Stimulated activated CD8-positive, alpha-beta memory T cell treated with anti-CD3 and anti-CD28 coated beads, Interleukin-12 subunit alpha, Interleukin-12 subunit beta, amount 100 ng/mL, for 24 hours (primary cell): Measurements from ENCODE around the gene DNAJB12.

Experiments
- DNase-seq: peaks from one replicate; pipeline ENCODE4 v3.0.0-alpha.2; 2020; ENCODE audit errors: extremely low read depth

Gene DNAJB12

GRCh38 chr10:72295330-72295910 lies 59.3 kb downstream of the DNAJB12 start:
- DNase-seq, result no peak

DNA sequence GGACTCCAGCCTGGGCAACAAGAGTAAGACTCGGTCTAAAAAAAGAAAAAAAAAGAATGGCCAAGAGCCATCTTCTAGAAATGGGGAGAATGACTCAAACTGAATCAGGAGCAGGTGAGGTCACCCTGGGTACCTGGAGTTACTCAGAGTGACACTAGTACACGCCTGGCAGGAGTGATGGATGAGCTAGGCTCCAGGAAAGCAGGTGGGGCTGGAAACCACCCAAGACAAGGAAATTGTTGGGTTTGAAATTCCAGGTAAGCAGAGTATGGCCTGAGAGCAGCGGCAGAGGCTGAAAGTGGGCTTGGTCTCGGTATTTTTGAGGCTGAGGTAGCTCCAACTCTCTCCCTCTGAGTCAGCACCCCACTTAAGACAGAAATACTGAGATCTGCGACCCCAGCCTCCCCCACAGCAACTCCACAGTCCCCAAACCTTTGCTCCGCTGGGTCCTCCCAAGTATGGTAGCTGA lies 62.5 kb downstream of the DNAJB12 start:
- DNase-seq, result no peak

GRCh38 chr10:72291019-72291532 lies 63.6 kb downstream of the DNAJB12 start:
- no peak for DNase-seq

DNA sequence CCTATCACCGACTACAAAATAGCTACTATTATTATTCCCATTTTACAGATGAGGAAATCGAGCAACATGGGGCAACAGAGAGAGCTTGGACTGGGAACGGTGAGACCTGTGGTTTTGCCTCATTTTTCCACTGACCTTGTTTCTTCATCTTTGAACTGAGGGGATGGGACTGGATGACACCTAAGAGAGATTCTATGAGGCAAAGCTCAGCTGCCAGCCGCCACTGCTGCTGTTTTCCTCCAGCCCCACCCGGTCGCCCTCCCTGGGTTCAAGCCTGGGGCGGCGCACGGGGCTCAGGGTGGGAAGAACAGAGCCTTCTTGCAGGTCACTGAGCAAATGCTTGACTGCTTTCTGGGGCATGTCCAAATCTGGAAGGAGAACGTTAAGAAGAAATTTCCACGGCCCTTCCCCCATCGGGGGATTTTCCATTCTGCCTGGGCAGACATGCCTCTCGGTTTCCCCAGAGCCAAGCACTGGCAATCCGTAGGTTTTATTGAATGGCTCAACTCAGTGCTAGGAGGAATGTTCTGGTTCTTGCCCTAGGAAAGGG lies 68.7 kb downstream of the DNAJB12 start:
- no peak for DNase-seq

- no peak for DNase-seq
Observed at GRCh38 chr10:72283131-72283530, 71.6 kb downstream of the DNAJB12 start.
